ENCODE measurements around the gene BBS1. TPM values are rescaled to one million over a fixed set of nuclear protein-coding genes. Genes with fewer than 3 reads are reported as not detected.
A peak's percentile ranks its signal among the peaks of the same experiment; 100 is the strongest.

BBS1 gene
- total RNA-seq, 2 donors from 2014 or later = 90.3 to 114 TPM

DNA sequence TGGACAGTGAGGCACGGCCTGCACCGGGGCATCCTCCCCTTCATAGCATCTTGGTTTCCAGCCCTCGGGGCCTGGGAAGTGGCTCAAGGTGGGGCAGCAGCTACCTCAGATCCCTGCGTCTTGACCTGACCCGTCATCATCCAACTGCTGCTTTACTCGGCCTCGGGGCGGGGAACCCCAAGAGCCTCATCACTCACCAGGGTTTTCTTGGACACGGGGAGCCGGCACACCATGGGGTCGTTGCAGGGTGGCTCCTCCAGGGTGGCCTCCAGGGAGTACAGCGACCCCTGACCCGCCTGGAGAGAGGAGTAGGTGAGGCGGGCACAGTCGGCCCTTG, 57.3 kb downstream of the BBS1 start:
- peak overlapping the region; percentile 50 to 57 for H3K27ac ChIP-seq
- ATAC-seq (ENCODE audit: insufficient number of reproducible peaks, low FRiP score, low read depth) = no peak

DNA sequence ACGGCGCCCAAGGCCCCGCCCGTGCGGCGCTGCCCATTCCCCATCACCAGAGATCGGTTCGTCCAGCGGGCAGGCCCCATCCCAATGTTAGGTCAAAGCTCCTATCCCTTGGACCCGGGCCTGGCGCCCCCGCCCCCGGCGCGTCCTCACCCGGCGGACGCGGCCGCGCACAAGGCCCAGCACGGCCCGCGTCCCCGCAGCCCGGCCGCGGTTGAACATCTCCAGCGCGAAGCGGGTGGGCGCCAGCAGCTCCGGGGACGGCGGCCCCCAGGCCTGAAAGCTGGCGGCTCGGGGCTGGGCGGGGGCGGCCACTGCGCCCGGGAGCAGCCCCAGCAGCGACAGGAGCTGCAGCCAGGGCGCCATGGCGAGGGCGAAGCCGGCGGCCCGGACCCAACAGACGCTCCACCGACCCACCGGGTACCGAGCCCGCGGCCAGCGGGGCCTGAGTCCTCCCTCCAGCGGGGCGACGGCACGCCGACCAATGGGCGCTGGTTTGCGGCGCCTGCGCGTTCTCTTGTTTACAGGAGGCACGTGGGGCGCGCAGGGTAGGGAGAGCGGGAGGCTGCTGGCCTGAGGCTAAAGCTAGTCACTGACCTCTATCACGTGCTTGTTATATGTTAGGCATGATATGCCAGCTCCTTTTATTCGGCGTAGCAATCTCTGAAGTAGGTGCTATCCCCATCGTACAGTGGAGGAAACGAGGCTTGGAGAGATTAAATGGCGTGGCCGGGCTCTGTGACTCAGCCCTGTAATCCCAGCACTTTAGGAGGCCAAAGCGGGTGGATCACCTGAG, 57.9 kb downstream of the BBS1 start, which contains the start of gene CTSF:
TSS of gene CTSF (minus strand) at position 483 of the 793 bp plus-strand sequence. CDS start at position 363, 120 bp downstream.
- no peaks in the 10 kb centered on the region for H3K36me3 ChIP-seq
- H3K4me1 ChIP-seq (ENCODE audit: control insufficient read depth in 1 of 2, low read depth in 2 of 2) = peaks cover 4 to 15% of the 10 kb centered on the region in 2 donors
- peak within 1 kb of the TSS; percentile 50 to 57 for H3K27ac ChIP-seq
- ATAC-seq (ENCODE audit: insufficient number of reproducible peaks, low FRiP score, low read depth) = peak; percentile 66
- H3K4me3 ChIP-seq = peak within 1 kb of the TSS; percentile 94
- H3K27me3 ChIP-seq (replicated peaks; ENCODE audit: insufficient read depth) = no peaks in the 10 kb centered on the region
- no peaks in the 10 kb centered on the region for H3K9me3 ChIP-seq
- TF ChIP-seq, protein P1, sequence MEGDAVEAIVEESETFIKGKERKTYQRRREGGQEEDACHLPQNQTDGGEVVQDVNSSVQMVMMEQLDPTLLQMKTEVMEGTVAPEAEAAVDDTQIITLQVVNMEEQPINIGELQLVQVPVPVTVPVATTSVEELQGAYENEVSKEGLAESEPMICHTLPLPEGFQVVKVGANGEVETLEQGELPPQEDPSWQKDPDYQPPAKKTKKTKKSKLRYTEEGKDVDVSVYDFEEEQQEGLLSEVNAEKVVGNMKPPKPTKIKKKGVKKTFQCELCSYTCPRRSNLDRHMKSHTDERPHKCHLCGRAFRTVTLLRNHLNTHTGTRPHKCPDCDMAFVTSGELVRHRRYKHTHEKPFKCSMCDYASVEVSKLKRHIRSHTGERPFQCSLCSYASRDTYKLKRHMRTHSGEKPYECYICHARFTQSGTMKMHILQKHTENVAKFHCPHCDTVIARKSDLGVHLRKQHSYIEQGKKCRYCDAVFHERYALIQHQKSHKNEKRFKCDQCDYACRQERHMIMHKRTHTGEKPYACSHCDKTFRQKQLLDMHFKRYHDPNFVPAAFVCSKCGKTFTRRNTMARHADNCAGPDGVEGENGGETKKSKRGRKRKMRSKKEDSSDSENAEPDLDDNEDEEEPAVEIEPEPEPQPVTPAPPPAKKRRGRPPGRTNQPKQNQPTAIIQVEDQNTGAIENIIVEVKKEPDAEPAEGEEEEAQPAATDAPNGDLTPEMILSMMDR (IDR thresholded peaks at IDR 0.05) = no peak
- DNase-seq (ENCODE audit: low spot score) = peak; percentile 45

More for the DNA sequence above, 57.3 kb downstream of the BBS1 start:
- Histone ChIP-seq H3K4me1 (ENCODE audit: control insufficient read depth in 1 of 2, low read depth in 2 of 2) (peaks cover 4 to 15% of the 10 kb centered on the region in 2 donors), H3K4me3 (peak overlapping the region; percentile 94), H3K36me3 (no peaks in the 10 kb centered on the region), H3K27me3 (replicated peaks; ENCODE audit: insufficient read depth) (no peaks in the 10 kb centered on the region), H3K9me3 (no peaks in the 10 kb centered on the region)
- DNase-seq (ENCODE audit: low spot score) = no peak
- TF ChIP-seq, protein P1 (IDR thresholded peaks at IDR 0.05) = no peak

DNA sequence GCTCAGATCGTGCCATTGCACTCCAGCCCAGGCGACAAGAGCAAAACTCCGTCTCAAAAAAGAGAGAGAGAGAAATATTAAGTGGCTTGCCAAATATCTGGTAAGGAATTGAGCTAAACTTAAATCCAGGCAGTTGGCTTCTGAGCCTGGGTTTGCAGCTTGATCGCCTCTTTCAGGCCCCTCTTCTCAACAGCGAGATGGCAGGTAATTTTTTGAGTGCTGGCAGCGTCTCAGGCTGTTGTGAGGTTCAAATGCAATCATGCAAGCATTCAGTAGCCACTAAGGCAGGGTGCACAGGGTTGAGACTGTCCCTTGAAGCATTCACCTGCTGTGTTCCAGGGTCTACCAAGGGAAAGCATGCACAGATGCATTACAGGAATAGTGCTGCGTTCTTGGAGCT, 58.6 kb downstream of the BBS1 start:
- no peak overlapping the region for H3K27ac ChIP-seq
- no peak for ATAC-seq (ENCODE audit: insufficient number of reproducible peaks, low FRiP score, low read depth)

DNA sequence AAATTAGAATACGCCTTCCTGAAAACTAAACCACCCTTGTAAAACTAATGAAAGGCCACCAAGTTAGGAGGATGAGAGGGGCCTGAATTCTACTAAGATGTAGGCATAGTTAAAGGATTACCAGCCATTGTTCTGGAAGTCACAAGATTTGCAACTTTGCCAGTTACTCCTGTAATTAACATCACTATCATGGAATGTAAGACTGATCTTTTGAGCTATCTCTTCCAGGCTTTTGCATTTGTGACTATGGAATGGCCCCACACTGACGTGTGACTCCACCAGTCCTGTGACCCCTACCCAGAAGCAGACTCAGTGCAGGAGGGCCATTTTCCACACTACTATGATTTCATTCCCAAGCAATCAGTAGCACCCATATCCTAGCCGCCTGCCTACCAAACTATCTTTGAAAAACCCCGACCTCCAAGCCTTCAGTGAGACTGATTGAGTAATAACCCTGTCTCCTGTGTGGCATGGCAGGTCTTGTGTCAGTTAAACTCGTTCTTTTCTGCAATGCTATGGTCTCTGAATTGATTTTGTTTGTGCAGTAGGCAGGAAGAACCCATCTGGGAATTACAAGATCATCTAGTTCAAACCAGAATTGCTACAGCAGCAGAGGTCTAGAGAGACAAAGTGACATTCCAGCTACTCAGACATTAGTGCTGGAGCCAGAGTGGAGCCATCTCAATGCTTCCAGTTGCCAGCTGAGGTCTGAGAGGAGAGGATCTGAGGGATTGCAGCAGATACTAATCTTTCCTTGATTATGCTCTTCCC, 59.8 kb downstream of the BBS1 start:
- Histone ChIP-seq H3K27me3 (replicated peaks; ENCODE audit: insufficient read depth) (no peaks in the 10 kb centered on the region), H3K4me3 (no peak overlapping the region), H3K27ac (no peak overlapping the region), H3K36me3 (no peaks in the 10 kb centered on the region), H3K9me3 (no peaks in the 10 kb centered on the region), H3K4me1 (ENCODE audit: control insufficient read depth in 1 of 2, low read depth in 2 of 2) (peaks cover 4 to 15% of the 10 kb centered on the region in 2 donors)
- DNase-seq (ENCODE audit: low spot score) = no peak
- no peak for ATAC-seq (ENCODE audit: insufficient number of reproducible peaks, low FRiP score, low read depth)
- TF ChIP-seq, protein P1 (IDR thresholded peaks at IDR 0.05) = no peak

More for the DNA sequence above, 58.6 kb downstream of the BBS1 start:
- H3K4me3 ChIP-seq = no peak overlapping the region
- DNase-seq (ENCODE audit: low spot score) = no peak
- H3K36me3 ChIP-seq = no peaks in the 10 kb centered on the region
- H3K9me3 ChIP-seq = no peaks in the 10 kb centered on the region
- H3K27me3 ChIP-seq (replicated peaks; ENCODE audit: insufficient read depth) = no peaks in the 10 kb centered on the region
- peaks cover 4 to 15% of the 10 kb centered on the region in 2 donors for H3K4me1 ChIP-seq (ENCODE audit: control insufficient read depth in 1 of 2, low read depth in 2 of 2)
- TF ChIP-seq, protein P1 (IDR thresholded peaks at IDR 0.05) = no peak

DNA sequence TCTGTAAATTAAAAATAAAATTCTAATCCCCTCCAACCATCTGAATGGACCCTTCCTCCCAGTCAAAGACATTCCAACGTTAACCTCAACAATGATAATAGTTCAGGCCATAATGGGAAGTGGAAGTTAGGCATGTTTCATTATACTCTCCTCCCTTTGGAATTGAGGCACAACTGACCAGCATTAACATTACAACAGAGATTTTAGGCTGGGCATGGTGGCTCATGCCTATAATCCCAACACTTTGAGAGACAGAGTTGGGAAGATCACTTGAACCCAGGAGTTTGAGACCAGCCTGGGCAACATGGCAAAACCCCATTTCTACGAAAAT, 60.4 kb downstream of the BBS1 start:
- no peak for DNase-seq (ENCODE audit: low spot score)
- Histone ChIP-seq H3K27me3 (replicated peaks; ENCODE audit: insufficient read depth) (no peaks in the 10 kb centered on the region), H3K36me3 (no peaks in the 10 kb centered on the region), H3K27ac (no peak overlapping the region), H3K4me1 (ENCODE audit: control insufficient read depth in 1 of 2, low read depth in 2 of 2) (peaks cover 4 to 15% of the 10 kb centered on the region in 2 donors), H3K4me3 (no peak overlapping the region), H3K9me3 (no peaks in the 10 kb centered on the region)
- ATAC-seq (ENCODE audit: insufficient number of reproducible peaks, low FRiP score, low read depth) = no peak
- TF ChIP-seq, protein P1 (IDR thresholded peaks at IDR 0.05) = no peak

Data from thoracic aorta (tissue), 2 donors.